Measurements from ENCODE around the gene RRP36.
"Not testable (repeated sequence)": the region's sequence is repeated elsewhere in the genome, so short reads cannot be mapped to it uniquely, and the experiment has no call there.

RRP36 gene

DNA sequence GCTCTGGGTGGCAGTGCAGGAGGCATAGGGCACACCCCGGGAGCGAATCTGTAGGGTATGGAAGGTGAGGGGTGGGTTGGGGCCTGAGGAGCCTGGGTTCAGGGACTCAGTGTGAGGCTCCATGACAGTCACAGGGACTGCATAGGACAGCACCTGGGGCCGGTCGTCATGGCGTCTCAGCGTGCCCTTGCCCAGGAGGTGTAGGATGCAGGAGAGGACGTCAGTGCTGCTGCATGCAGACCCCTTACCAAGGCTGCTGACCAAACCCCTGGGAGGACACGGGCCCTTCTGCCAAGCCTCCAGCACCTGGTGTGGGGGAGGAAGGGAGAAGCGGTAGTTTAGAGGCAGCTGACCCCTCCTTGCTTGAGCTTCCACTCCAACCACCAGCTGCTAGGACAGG, 16.3 kb downstream of the RRP36 start:
- H3K36me3 Mint-ChIP-seq (ENCODE audit: low read depth) = peaks cover 87% of the 10 kb centered on the region
- H3K4me3 Mint-ChIP-seq = no peak overlapping the region
- H3K4me1 Mint-ChIP-seq (ENCODE audit: low read depth) = peaks cover 5% of the 10 kb centered on the region
- DNase-seq = no peak
- no peaks in the 10 kb centered on the region for H3K27me3 Mint-ChIP-seq
- H3K27ac Mint-ChIP-seq = peak overlapping the region; percentile 63
- H3K9me3 Mint-ChIP-seq = no peaks in the 10 kb centered on the region

DNA sequence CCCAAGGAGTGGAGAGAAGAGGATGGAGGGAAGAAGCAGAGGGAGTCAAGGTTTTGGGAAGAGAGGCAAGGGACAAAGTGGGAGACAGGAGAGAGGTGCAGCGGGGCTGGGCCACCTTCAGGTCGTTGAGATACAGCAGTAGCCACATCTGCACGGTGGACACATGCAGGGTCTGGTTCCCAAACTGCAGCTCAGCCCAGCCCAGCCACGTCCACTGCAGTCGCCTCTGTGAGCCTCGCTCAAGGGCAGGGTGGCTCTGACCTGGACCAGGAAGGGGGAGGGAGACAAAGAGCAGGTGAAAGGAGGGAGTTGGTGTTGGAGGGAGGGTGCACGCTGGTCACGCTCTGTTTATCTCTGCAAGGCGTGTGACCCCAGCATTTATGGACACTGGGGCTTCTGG, 17.3 kb downstream of the RRP36 start:
- Mint-ChIP-seq H3K9me3 (no peaks in the 10 kb centered on the region), H3K4me3 (no peak overlapping the region), H3K36me3 (ENCODE audit: low read depth) (peaks cover 86% of the 10 kb centered on the region), H3K27me3 (no peaks in the 10 kb centered on the region), H3K27ac (no peak overlapping the region), H3K4me1 (ENCODE audit: low read depth) (no peaks in the 10 kb centered on the region)
- DNase-seq = no peak

- no peak overlapping the region for H3K4me3 Mint-ChIP-seq
- H3K9me3 Mint-ChIP-seq = no peaks in the 10 kb centered on the region
- no peaks in the 10 kb centered on the region for H3K27me3 Mint-ChIP-seq
- peaks cover 83% of the 10 kb centered on the region for H3K36me3 Mint-ChIP-seq (ENCODE audit: low read depth)
- H3K27ac Mint-ChIP-seq = peak overlapping the region; percentile 67
- H3K4me1 Mint-ChIP-seq (ENCODE audit: low read depth) = no peaks in the 10 kb centered on the region
- no peak for DNase-seq
These were observed 19.3 kb downstream of the RRP36 start for GRCh38 chr6:43040542-43041257.

DNA sequence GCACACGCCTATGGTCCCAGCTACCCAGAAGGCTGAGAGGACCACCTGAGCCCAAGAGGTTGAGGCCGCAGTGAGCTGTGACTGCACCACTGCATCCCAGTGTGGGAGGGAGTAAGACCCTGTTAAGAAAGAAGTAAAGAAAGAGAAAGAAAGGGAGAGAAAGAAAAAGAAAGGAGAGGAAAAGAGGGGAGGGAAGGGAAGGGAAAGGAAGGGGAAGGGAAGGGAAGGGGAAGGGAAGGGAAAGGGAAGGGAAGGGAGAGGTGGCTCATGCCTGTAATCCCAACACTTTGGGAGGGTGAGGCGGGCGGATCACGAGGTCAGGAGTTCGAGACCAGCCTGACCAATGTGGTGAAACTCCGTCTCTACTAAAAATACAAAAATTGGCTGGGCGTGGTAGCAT, 20.1 kb downstream of the RRP36 start:
- not testable (repeated sequence) for H3K4me1 Mint-ChIP-seq (ENCODE audit: low read depth); H3K4me3 Mint-ChIP-seq; H3K9me3 Mint-ChIP-seq; H3K27me3 Mint-ChIP-seq; H3K27ac Mint-ChIP-seq; DNase-seq
- H3K36me3 Mint-ChIP-seq (ENCODE audit: low read depth) = peaks cover 86% of the 10 kb centered on the region

DNA sequence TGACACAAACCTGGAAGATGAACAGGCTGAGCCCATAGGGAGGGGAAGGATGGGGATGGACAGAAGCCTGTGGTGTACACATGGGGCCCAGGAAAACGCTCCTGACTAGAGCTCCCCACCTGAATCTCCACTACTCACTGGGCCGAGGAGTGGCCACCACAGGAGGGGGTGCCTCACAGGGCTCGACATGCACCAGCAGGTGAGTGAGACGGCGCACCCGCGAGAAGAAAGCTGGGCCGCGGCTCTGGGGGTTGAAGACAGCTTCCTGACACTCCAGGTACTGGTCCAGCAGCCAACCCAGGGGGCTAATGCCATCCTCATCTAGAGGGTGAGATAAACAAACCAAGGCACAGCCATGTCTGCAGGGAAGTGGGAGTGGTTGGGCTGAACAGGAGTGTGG, 21.9 kb downstream of the RRP36 start:
- H3K27ac Mint-ChIP-seq = no peak overlapping the region
- no peaks in the 10 kb centered on the region for H3K27me3 Mint-ChIP-seq
- H3K4me1 Mint-ChIP-seq (ENCODE audit: low read depth) = no peaks in the 10 kb centered on the region
- H3K9me3 Mint-ChIP-seq = no peaks in the 10 kb centered on the region
- H3K36me3 Mint-ChIP-seq (ENCODE audit: low read depth) = peaks cover 83% of the 10 kb centered on the region
- H3K4me3 Mint-ChIP-seq = no peak overlapping the region
- no peak for DNase-seq

DNA sequence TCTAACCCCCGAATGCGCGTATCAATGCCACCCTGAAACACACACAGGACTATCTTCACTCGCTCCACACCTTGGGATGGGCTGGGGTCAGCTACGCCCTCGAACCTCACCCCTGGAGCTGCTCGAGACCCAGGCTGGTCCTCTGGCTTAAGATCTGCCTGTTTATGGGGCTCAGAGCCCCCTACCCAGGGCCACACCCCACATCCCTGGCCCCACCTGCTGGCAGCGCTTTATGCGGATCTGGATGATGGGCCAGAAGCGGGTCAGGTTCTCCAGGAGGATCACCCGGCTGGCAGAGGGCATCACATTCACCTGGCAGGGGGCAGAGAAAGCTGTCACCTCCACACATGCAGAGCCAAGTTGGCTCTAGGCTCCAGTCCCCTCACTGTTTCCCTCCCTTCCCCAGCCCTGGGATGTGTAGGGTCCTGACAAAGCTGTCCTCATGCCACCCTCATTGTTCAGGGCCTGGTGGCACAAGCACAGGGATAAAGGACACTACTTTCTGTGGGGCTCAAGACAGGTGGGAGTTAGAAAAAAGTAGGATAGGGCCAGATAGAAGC, 24.0 kb downstream of the RRP36 start:
- Mint-ChIP-seq H3K27me3 (no peaks in the 10 kb centered on the region), H3K4me3 (no peak overlapping the region), H3K4me1 (ENCODE audit: low read depth) (peaks cover under 1% of the 10 kb centered on the region), H3K9me3 (no peaks in the 10 kb centered on the region), H3K27ac (peak overlapping the region; percentile 59), H3K36me3 (ENCODE audit: low read depth) (peaks cover 85% of the 10 kb centered on the region)
- DNase-seq = no peak

DNA sequence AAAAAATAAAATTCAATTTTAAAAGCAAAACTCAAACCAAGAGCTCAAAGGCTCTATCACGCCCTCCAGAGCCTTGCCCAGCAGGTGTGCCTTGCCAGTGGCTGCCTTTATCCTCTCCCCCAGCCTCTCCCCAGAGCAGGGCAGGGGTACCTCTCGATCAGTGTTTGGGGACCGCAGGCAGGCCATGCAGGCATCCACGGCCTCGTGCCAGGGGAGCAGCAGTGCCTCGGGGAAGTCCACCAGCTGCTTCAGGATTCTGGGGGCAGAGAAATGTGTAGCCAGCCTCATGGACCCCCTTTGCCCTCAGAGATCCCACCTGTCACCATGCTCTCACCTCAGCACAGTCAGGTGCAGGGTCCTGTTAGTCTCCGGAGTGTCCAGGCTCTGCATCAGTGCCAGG, 26.6 kb downstream of the RRP36 start:
- H3K9me3 Mint-ChIP-seq = no peaks in the 10 kb centered on the region
- peaks cover 26% of the 10 kb centered on the region for H3K4me1 Mint-ChIP-seq (ENCODE audit: low read depth)
- no peak for DNase-seq
- H3K4me3 Mint-ChIP-seq = no peak overlapping the region
- H3K36me3 Mint-ChIP-seq (ENCODE audit: low read depth) = peaks cover 83% of the 10 kb centered on the region
- H3K27ac Mint-ChIP-seq = peak overlapping the region; percentile 42
- no peaks in the 10 kb centered on the region for H3K27me3 Mint-ChIP-seq

DNA sequence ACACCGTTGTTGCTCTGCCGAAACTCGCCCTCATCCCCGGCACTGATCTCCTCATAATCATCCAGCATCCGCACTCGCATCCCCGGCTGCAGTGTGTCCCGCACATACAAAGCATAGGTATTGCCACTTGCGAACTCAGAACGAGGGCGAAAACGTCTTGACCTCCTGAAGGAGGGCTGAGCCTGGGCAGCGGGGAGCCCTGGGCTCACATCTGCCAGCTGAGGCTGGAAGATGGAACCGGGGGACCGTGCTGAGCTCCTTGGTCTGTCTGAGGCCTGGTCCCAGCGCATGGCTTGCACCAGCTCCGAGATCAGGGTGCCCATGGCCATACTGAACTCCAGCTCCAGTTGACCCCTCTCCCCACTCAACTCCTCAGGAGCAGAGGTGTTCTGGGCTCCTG, 29.6 kb downstream of the RRP36 start:
- no peak for DNase-seq
- Mint-ChIP-seq H3K27ac (peak overlapping the region; percentile 77), H3K36me3 (ENCODE audit: low read depth) (peaks cover 88% of the 10 kb centered on the region), H3K4me1 (ENCODE audit: low read depth) (peaks cover 37% of the 10 kb centered on the region), H3K27me3 (no peaks in the 10 kb centered on the region), H3K4me3 (no peak overlapping the region), H3K9me3 (no peaks in the 10 kb centered on the region)

- no peak for DNase-seq
- Mint-ChIP-seq H3K27me3 (no peaks in the 10 kb centered on the region), H3K4me3 (peak overlapping the region; percentile 96), H3K27ac (peak overlapping the region; percentile 96), H3K36me3 (ENCODE audit: low read depth) (peaks cover 86% of the 10 kb centered on the region), H3K9me3 (no peaks in the 10 kb centered on the region), H3K4me1 (ENCODE audit: low read depth) (peaks cover 41% of the 10 kb centered on the region)
These were observed 30.9 kb downstream of the RRP36 start for GRCh38 chr6:43052225-43052841.

DNA sequence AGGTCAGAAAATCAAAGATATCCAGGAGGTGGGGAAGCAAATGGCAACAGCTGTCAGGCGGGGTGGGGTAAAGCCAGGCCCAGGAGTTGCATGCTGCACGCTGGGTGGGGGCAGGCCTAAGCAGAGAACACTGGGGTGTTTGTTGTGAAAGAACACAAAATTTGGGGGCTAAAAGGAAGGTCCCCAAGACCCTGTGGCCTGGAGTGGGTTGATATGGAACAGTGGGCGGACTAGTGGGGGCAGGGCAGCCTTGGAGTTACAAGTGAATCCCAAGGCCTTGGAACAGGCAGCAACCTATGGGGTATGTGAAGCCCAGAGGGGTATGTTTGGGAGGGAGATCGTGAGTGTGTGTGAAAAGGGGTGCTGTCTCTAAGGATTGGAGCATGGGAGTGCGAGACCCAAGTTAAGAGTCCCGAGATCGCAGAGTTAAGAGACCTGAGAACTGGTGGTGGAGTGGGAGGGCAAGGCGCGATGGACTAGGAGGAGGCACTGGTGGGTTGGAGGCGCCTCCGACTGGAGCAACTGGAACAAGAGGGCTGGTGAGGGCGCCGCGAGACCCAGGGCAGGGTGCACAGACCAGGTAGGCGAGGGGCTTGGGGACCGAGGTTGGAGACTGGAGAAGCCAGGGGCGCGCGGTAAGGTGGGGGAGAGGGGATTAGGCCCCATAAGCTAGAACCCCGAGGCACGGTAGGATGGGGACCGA, 31.6 kb downstream of the RRP36 start:
- no peaks in the 10 kb centered on the region for H3K9me3 Mint-ChIP-seq
- no peaks in the 10 kb centered on the region for H3K27me3 Mint-ChIP-seq
- H3K36me3 Mint-ChIP-seq (ENCODE audit: low read depth) = peaks cover 87% of the 10 kb centered on the region
- peaks cover 44% of the 10 kb centered on the region for H3K4me1 Mint-ChIP-seq (ENCODE audit: low read depth)
- DNase-seq = no peak
- H3K4me3 Mint-ChIP-seq = peak overlapping the region; percentile 96
- H3K27ac Mint-ChIP-seq = peak overlapping the region; percentile 96

DNA sequence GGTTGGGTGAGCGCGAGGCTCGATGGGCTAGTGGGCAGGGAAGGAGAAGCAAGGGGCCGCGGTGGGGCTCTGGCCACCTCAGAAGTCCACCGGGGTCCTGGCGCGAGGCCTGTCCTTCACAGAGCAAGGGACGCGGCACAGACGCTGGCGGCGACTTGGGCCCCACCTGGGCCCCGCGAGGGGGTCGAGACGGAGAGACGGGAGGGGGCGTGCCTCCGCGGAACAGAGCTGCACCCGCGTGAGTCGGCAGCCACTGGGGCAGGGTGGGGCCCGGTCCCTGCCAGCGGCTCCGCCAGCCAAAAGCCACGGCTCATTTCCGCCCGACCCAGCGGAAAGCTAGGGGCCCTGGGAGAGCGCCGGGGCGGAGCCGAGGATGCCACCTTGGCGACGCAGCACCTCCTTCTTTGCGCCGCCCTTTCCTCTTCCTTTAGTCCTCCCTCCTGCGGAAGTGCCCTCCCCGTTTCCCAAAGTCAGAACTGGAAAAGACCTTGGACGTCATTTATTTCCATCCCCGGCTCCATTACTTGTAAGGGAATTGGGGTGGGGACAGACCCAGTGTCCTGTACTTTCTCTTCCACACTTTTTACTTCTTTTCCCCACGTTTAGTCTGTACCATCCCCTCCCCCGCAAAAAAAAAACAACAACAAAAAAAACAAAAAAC, 32.3 kb downstream of the RRP36 start, which contains the start of gene CUL7:
CUL7 (minus strand) TSS at position 307 of the 661 bp plus-strand sequence. CDS start 1,063 bp downstream, outside the sequence.
- H3K27me3 Mint-ChIP-seq = no peaks in the 10 kb centered on the region
- no peaks in the 10 kb centered on the region for H3K9me3 Mint-ChIP-seq
- H3K36me3 Mint-ChIP-seq (ENCODE audit: low read depth) = peaks cover 87% of the 10 kb centered on the region
- peak; percentile 93 for DNase-seq
- H3K4me3 Mint-ChIP-seq = peak within 1 kb of the TSS; percentile 96
- peak within 1 kb of the TSS; percentile 96 for H3K27ac Mint-ChIP-seq
- H3K4me1 Mint-ChIP-seq (ENCODE audit: low read depth) = peaks cover 51% of the 10 kb centered on the region

GRCh38 chr6:43054206-43054943, 33.0 kb downstream of the RRP36 start:
- no peak for DNase-seq
- peak overlapping the region; percentile 96 for H3K4me3 Mint-ChIP-seq
- H3K4me1 Mint-ChIP-seq (ENCODE audit: low read depth) = peaks cover 53% of the 10 kb centered on the region
- H3K36me3 Mint-ChIP-seq (ENCODE audit: low read depth) = peaks cover 86% of the 10 kb centered on the region
- H3K27ac Mint-ChIP-seq = peak overlapping the region; percentile 96
- H3K9me3 Mint-ChIP-seq = no peaks in the 10 kb centered on the region
- H3K27me3 Mint-ChIP-seq = no peaks in the 10 kb centered on the region

- Mint-ChIP-seq H3K27me3 (no peaks in the 10 kb centered on the region), H3K36me3 (ENCODE audit: low read depth) (peaks cover 75% of the 10 kb centered on the region), H3K27ac (peak overlapping the region; percentile 61), H3K4me3 (no peak overlapping the region), H3K4me1 (ENCODE audit: low read depth) (peaks cover 60% of the 10 kb centered on the region), H3K9me3 (no peaks in the 10 kb centered on the region)
- no peak for DNase-seq
These were observed 34.5 kb downstream of the RRP36 start for GRCh38 chr6:43055966-43056365.

- H3K36me3 Mint-ChIP-seq (ENCODE audit: low read depth) = peaks cover 59% of the 10 kb centered on the region
- H3K4me1 Mint-ChIP-seq (ENCODE audit: low read depth) = peaks cover 40% of the 10 kb centered on the region
These were observed 37.1 kb downstream of the RRP36 start for GRCh38 chr6:43058531-43058930.

More at GRCh38 chr6:43058531-43058930, 37.1 kb downstream of the RRP36 start:
- no peak for DNase-seq
- H3K27ac Mint-ChIP-seq = peak overlapping the region; percentile 99
- H3K9me3 Mint-ChIP-seq = no peaks in the 10 kb centered on the region
- peak overlapping the region; percentile 89 for H3K4me3 Mint-ChIP-seq
- H3K27me3 Mint-ChIP-seq = no peaks in the 10 kb centered on the region

Data from activated T-cell treated with anti-CD3 and anti-CD28 coated beads, Interleukin-2, amount 50 U/mL, for 24 hours (primary cell).